ENCODE results near the gene ERG28. TPM values are rescaled to one million over a fixed set of nuclear protein-coding genes. Genes with fewer than 3 reads are reported as not detected.

Gene ERG28
- total and polyA plus RNA-seq, 11 donors: 5.7 to 15.1 (median 7.4) TPM

DNA sequence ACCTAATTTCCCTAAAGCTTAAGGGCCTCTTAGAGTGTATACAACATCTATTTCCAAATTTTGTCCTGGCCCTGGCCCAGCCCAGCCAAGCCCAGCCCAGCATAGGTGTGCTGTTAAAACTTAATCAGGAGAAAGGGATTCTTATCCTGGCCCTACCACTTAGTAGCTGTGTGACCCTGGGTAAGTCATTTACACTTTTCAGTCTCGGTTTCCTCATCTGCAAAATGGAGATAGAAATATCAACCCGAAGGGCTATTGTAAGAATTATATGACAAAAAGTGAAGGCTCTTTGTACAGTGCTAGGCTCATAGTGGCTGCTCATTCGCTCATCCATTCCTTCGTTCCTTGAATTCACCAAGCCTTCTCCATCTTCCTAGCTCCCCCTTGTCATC is 442 bp downstream of the ERG28 start:
- TF ChIP-seq, protein P1, sequence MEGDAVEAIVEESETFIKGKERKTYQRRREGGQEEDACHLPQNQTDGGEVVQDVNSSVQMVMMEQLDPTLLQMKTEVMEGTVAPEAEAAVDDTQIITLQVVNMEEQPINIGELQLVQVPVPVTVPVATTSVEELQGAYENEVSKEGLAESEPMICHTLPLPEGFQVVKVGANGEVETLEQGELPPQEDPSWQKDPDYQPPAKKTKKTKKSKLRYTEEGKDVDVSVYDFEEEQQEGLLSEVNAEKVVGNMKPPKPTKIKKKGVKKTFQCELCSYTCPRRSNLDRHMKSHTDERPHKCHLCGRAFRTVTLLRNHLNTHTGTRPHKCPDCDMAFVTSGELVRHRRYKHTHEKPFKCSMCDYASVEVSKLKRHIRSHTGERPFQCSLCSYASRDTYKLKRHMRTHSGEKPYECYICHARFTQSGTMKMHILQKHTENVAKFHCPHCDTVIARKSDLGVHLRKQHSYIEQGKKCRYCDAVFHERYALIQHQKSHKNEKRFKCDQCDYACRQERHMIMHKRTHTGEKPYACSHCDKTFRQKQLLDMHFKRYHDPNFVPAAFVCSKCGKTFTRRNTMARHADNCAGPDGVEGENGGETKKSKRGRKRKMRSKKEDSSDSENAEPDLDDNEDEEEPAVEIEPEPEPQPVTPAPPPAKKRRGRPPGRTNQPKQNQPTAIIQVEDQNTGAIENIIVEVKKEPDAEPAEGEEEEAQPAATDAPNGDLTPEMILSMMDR (IDR thresholded peaks at IDR 0.05): no peak
- no peak for TF ChIP-seq POLR2A (IDR thresholded peaks at IDR 0.05)
- 20 to 29% (median 27%) methylated on average over 4 of the region's 4 CpGs for WGBS, 4 donors
- H3K27me3 ChIP-seq: no peaks in the 10 kb centered on the region
- DNase-seq (no peak), ATAC-seq (no peak)
- peak overlapping the region in 11 of 12 donors; percentile 75 to 89 (median 83) for H3K27ac ChIP-seq
- peaks cover 0 to 40% (median 23%) of the 10 kb centered on the region in 9 donors for H3K36me3 ChIP-seq
- no peaks in the 10 kb centered on the region for H3K9me3 ChIP-seq
- H3K4me1 ChIP-seq: peaks cover 0 to 31% (median 14%) of the 10 kb centered on the region in 12 donors
- H3K4me3 ChIP-seq: peak overlapping the region; percentile 53 to 98 (median 84)
- intact Hi-C loops (cut with DNase I): loop anchor here in 1 of 10 donors (10.0 kb wide), 1 partner anchor 525 kb away; no protein-coding TSS in a partner anchor

DNA sequence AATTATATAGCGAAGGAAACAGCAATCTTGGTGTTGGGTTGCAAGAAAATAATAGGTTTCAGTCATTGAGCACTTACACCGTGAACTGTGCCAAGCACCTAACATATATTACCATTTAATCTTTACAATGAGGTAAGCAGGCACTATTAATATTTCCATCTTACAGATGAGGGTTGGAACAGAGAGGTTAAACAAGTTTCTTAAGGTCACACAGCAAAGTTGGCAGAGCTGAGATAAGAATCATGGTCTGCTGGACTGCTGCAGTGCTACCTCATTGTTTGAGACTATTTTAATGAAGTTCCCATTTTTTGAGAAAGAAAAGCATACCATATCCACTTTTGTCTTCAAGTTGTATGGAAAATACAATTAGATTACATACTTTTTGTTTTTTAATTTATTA is 1.7 kb downstream of the ERG28 start:
- Histone ChIP-seq H3K4me3 (no peak overlapping the region), H3K27me3 (no peaks in the 10 kb centered on the region), H3K36me3 (peaks cover 0 to 40% (median 26%) of the 10 kb centered on the region in 9 donors), H3K4me1 (peaks cover 0 to 33% (median 14%) of the 10 kb centered on the region in 12 donors), H3K27ac (no peak overlapping the region), H3K9me3 (no peaks in the 10 kb centered on the region)
- TF ChIP-seq POLR2A (IDR thresholded peaks at IDR 0.05): no peak
- TF ChIP-seq, protein P1 (IDR thresholded peaks at IDR 0.05): no peak
- WGBS, 4 donors: 96 to 100% (median 99%) methylated on average over 2 of the region's 2 CpGs
- DNase-seq (no peak), ATAC-seq (no peak)
- intact Hi-C loops (cut with DNase I): loop anchor here in 1 of 10 donors (10.0 kb wide), 1 partner anchor 354 kb away; no protein-coding TSS in a partner anchor

DNA sequence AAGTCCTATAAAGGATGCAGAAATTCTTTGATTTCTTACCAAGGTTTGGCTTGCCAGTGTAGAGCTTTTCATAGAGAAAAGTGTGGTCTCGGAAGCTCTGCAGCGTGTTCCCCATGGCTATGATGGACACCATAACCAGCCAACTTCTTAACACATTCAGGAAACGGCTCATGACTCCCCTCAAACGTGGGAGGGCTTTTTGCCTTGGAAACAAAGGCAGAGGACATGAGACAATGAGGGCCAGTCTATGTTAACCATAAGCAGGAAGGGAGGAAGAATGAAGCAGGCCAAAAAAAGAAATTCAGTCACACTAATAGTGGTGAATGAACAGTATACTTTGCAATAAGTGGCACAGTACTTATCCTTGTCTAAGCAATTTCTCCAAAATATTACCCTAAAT is 3.3 kb downstream of the ERG28 start:
- Histone ChIP-seq H3K27me3 (no peaks in the 10 kb centered on the region), H3K27ac (no peak overlapping the region), H3K4me1 (peaks cover 0 to 26% (median 13%) of the 10 kb centered on the region in 12 donors), H3K4me3 (no peak overlapping the region), H3K36me3 (peaks cover 0 to 47% (median 26%) of the 10 kb centered on the region in 9 donors), H3K9me3 (no peaks in the 10 kb centered on the region)
- 51 to 68% (median 62%) methylated on average over 4 of the region's 4 CpGs for WGBS, 4 donors
- TF ChIP-seq, protein P1 (IDR thresholded peaks at IDR 0.05): no peak
- no peak for TF ChIP-seq POLR2A (IDR thresholded peaks at IDR 0.05)
- DNase-seq: no peak
- intact Hi-C loops (cut with DNase I): loop anchor here in 1 of 10 donors (10.0 kb wide), 1 partner anchor 353 kb away; no protein-coding TSS in a partner anchor
- no peak for ATAC-seq

DNA sequence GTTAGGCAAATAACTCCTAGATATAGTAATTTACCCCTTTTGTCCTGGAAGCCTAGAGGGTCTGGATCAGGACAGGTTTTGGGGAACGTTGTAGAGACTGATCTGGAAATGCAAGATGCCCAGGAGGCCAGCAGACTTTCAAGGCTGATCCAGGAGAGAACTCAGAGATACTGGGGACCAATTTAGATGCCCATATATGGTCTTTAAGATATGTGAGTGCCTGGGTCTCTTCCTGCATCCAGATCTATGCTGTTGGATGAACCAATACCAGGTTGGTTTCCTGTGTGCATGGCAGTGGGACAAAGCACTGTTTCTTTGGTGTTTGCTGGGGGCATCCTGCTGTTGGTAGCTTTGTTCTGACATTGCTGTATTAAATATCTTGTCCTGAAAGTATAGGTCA is 5.4 kb downstream of the ERG28 start:
- DNase-seq (no peak), ATAC-seq (no peak)
- Histone ChIP-seq H3K4me1 (peaks cover 0 to 22% (median 6%) of the 10 kb centered on the region in 12 donors), H3K9me3 (no peaks in the 10 kb centered on the region), H3K36me3 (peaks cover 0 to 68% (median 47%) of the 10 kb centered on the region in 9 donors), H3K27me3 (no peaks in the 10 kb centered on the region), H3K4me3 (no peak overlapping the region), H3K27ac (no peak overlapping the region)
- TF ChIP-seq, protein P1 (IDR thresholded peaks at IDR 0.05): no peak
- TF ChIP-seq POLR2A (IDR thresholded peaks at IDR 0.05): no peak
- WGBS, 4 donors: 0% methylated on average over 1 of the region's 1 CpG
- intact Hi-C loops (cut with DNase I): loop anchor here in 3 of 10 donors (2.0 to 10.0 kb wide), 2 partner anchors 76 to 350 kb away; partner anchors contain the start of gene FLVCR2 (in 2 of the 3)

Measured in heart left ventricle (tissue), 16 donors.